Large intestine (tissue), 3 donors: ENCODE measurements around the gene NTF3. TPM values are rescaled to one million over a fixed set of nuclear protein-coding genes. Genes with fewer than 3 reads are reported as not detected.

Experiments used
- DNase-seq, 2 donors: peaks; one replicate each; pipeline versions ENCODE4 v3.0.0 to v3.0.0-alpha.2; 2013
- H3K27ac ChIP-seq: one replicate; pipeline ENCODE4 v1.5.1; 2013; ENCODE audit warnings: low read length
- H3K27me3 ChIP-seq: 2 replicates; pipeline ENCODE4 v1.6.1; 2013; ENCODE audit warnings: low read length; ENCODE audit not compliant: control insufficient read depth, insufficient read depth
- H3K36me3 ChIP-seq: 2 replicates; pipeline ENCODE4 v1.6.1; 2013; ENCODE audit warnings: low read length; ENCODE audit not compliant: control insufficient read depth, insufficient read depth
- H3K4me1 ChIP-seq: one replicate; pipeline ENCODE4 v1.6.1; 2013; ENCODE audit warnings: low read length; ENCODE audit not compliant: control insufficient read depth, insufficient read depth
- H3K4me3 ChIP-seq: one replicate; pipeline ENCODE4 v1.5.1; 2013; ENCODE audit warnings: low read length
- H3K9me3 ChIP-seq: one replicate; pipeline ENCODE4 v1.6.1; 2013; ENCODE audit warnings: mild to moderate bottlenecking, low read depth, low read length, moderate library complexity; ENCODE audit not compliant: control insufficient read depth
- WGBS: methylation state at CpG from one replicate; pipeline ENCODE4 v1.1.5; 2013; ENCODE audit warnings: low lambda C conversion rate; ENCODE audit not compliant: insufficient coverage; 5-methylcytosine and 5-hydroxymethylcytosine counted together
- polyA plus RNA-seq: library from polyadenylated mRNA; unstranded; fragments of 120-200 nt; gene quantifications from one replicate; pipeline ENCODE4 v1.2.1, GENCODE V29; 2013

Gene NTF3
- polyA plus RNA-seq, 1 donor: 2.1 TPM

DNA sequence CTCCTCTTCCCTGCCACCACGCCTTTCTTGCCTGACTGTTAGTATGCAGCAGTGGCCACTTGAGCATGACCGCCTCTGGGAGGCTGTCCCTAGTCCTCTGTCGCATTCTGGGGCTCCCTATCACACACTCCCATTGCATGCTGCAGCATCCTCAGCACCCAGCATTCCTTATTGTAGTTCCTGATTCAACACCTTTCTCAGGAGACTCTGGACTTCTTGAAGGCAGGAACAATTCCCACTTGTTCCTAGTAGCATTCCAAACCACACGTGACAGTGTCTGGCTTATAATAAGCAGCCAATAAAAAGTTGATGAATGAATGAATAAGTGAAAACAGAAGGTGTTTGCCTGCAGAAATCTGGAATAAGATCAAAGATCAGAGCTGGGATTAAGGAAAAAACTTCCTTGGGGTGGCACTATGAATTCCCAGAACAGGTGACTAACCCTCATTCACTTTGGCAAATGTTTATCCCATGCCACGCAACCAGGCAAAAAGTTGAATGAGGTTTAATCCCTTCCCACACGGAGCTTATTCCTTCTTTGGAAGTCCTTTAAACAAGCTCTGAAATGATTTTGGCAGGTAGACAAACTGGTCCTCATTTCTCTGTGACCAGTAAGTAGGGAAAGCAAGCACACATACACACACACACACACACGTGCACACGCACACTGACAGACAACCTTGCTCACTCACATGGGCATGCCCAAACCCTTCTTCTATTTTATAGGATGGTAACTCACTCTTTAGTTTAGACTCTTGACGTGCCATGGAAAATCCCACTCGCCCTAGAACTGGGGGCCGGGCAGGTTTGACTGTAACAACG, 26.5 kb downstream of the NTF3 start:
- no peak overlapping the region for H3K4me3 ChIP-seq
- no peak overlapping the region for H3K27ac ChIP-seq
- H3K9me3 ChIP-seq: no peaks in the 10 kb centered on the region
- no peaks in the 10 kb centered on the region for H3K36me3 ChIP-seq
- no peaks in the 10 kb centered on the region for H3K4me1 ChIP-seq
- DNase-seq: no peak
- peaks cover 2% of the 10 kb centered on the region for H3K27me3 ChIP-seq
- WGBS: no CpG with 5 or more reads among the region's 12 CpGs

DNA sequence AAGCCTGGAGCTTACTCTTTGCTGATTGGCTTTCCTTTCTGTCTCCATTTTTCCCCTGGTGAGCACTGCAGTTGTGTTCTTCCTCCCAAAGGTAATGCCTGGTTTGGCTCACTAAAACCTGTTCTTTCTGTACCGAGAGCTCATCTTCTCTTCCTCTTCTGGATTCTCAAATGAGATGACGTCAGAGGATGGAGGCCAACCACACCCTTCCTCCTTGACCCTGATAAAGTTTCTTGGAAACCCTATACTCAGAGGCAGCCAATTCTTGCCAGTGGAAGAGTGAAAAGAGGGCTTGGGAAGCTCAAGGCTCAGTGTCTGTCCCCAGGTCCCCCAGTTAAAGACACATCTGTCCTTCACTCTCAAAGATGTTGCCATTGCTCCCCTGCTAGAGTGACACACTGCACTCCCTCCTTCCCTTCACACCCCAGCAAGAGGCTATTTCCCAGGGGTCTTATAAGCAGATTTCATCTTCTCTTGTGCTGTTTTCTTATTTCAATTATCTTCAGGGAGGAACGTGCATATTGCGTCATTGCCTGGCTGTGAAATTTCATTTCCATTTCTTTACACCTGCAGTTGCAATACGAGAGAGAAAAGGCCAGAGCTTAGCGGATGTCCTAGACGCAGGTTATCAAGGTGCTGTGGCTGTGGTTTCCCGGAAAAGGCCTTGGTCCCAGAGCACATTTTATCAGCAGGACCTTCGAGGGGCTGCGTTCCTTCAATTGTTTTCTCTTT, 27.3 kb downstream of the NTF3 start:
- no peaks in the 10 kb centered on the region for H3K9me3 ChIP-seq
- H3K27ac ChIP-seq: no peak overlapping the region
- H3K4me1 ChIP-seq: no peaks in the 10 kb centered on the region
- no peak for DNase-seq
- 88% methylated on average over 5 of the region's 10 CpGs for WGBS
- H3K36me3 ChIP-seq: no peaks in the 10 kb centered on the region
- peaks cover 2% of the 10 kb centered on the region for H3K27me3 ChIP-seq
- H3K4me3 ChIP-seq: no peak overlapping the region

DNA sequence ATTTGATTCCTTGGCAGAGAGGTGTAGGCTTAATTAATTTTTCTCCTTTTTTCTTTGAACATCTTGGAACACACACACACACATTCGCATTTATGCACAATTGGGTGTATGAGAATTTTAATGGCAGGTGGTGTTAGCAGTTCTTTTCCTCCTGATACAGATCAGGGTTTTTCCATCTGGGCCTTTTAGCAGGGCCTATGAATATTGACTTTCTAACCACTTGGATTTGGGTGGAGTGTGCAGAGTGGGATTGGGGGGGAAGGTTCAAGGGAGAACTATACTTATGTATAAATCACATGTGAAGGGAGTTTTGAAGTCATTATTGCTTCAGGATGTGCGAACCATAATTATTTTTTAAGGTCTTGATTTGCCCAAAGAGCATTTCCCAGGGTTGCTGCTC, 28.9 kb downstream of the NTF3 start:
- H3K27ac ChIP-seq: no peak overlapping the region
- H3K27me3 ChIP-seq: peaks cover 2% of the 10 kb centered on the region
- DNase-seq: no peak
- WGBS: no CpG with 5 or more reads among the region's 2 CpGs
- no peaks in the 10 kb centered on the region for H3K36me3 ChIP-seq
- H3K4me3 ChIP-seq: no peak overlapping the region
- no peaks in the 10 kb centered on the region for H3K4me1 ChIP-seq
- no peaks in the 10 kb centered on the region for H3K9me3 ChIP-seq

DNA sequence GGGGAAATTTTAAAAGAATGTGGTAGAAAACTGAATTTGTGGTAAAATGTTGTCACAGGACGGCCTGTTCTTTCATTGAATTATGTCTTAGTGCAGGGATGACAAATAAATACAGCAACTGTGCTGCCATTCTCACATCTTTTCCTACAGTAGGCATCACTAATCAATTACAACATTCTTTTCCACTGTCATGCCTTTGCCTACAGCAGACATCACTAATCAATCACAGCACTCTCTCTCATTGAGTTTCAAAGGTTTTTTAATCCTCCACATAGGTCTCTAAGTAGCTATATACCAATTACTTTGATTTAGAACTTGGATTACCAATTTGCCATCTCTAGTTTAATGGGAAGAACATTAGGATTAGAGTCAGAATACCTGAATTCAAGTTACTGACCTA, 30.1 kb downstream of the NTF3 start:
- WGBS: 100% methylated on average over 1 of the region's 1 CpG
- DNase-seq: no peak
- H3K4me3 ChIP-seq: no peak overlapping the region
- H3K27me3 ChIP-seq: peaks cover 2% of the 10 kb centered on the region
- H3K4me1 ChIP-seq: no peaks in the 10 kb centered on the region
- no peaks in the 10 kb centered on the region for H3K36me3 ChIP-seq
- H3K27ac ChIP-seq: no peak overlapping the region
- no peaks in the 10 kb centered on the region for H3K9me3 ChIP-seq

DNA sequence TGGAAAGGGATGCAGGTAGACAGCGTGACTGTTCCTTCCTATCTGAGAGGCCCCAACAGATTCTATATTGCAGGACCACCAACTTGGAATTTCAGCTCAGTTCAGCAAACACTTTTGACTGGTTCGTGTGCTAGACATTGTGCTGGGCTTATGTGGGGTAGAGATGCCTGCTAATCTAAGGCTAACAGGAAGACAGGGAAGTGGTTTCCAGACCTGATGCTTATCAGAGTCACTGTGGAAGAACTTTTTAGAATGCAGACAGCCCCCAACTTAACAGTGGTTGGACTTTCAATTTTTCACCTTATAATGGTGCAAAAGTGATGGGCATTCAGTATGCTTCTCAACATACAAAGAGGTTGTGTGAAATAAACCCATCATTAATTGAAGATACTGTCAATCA, 32.2 kb downstream of the NTF3 start:
- WGBS: no CpG with 5 or more reads among the region's 2 CpGs
- DNase-seq: no peak
- Histone ChIP-seq H3K9me3 (no peaks in the 10 kb centered on the region), H3K36me3 (no peaks in the 10 kb centered on the region), H3K27me3 (no peaks in the 10 kb centered on the region), H3K4me3 (no peak overlapping the region), H3K27ac (no peak overlapping the region), H3K4me1 (no peaks in the 10 kb centered on the region)

DNA sequence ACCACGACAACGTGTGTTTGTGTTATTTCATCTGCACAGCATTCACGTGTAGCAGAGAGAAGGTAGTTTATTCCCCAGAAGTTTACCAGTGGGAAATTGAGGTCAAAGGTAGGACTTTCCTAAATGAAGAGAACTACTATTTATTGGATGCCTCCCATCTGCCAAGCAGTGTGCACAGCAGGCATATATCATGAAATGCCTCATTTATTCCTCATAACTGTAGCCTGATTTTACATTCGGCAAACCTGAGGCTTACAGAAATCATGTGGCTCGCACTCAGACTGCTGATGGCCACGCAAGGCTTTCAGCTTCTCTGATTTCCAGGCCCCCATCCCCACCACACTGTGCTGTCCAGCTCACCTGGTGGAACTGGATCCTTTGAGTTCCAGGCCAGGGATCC, 33.5 kb downstream of the NTF3 start:
- Histone ChIP-seq H3K9me3 (no peaks in the 10 kb centered on the region), H3K4me1 (no peaks in the 10 kb centered on the region), H3K36me3 (no peaks in the 10 kb centered on the region), H3K4me3 (no peak overlapping the region), H3K27ac (no peak overlapping the region), H3K27me3 (no peaks in the 10 kb centered on the region)
- no peak for DNase-seq
- WGBS: no CpG with 5 or more reads among the region's 6 CpGs

DNA sequence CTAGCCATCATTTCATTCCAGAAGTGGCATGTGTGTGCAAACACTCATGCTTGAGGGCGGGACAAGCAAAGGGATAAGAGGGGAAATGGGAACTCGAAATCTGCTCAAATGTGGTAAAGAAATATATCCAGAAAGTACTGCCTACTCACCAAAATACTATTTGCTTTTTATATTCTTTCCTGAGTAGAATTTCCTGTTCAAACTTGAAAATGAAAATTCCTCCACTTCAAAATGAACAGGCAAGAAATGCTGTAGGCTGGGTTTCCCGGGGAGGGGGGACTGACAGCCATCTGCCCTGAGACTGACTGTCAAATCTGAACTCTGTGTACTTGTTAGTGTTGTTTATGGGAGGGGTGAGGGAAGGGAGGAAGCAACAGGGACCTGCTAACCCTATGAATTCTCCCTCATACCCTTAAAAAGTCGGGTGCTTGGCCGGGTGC, 34.6 kb downstream of the NTF3 start:
- no peaks in the 10 kb centered on the region for H3K27me3 ChIP-seq
- no peaks in the 10 kb centered on the region for H3K36me3 ChIP-seq
- DNase-seq: no peak
- no peak overlapping the region for H3K27ac ChIP-seq
- no peaks in the 10 kb centered on the region for H3K4me1 ChIP-seq
- WGBS: 90% methylated on average over 2 of the region's 5 CpGs
- no peaks in the 10 kb centered on the region for H3K9me3 ChIP-seq
- H3K4me3 ChIP-seq: no peak overlapping the region

DNA sequence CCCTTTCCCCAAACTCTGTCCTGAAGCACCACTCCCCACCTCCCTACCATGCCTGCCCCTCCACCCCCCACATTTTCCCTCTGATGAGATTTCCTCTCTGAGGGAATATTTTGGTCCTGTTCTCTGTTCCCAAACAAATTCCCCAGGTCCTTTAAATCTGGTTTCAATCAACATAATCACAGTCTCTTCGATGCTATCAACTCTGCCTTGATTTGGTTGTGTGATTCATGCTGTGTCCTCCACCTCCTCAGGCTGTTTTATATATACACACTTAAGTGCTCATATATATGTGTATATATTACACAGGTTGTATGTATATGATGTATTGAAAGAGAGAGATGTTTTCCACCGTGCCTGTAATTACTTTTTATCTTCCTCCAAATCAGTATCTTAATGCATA, 36.0 kb downstream of the NTF3 start:
- Histone ChIP-seq H3K4me1 (no peaks in the 10 kb centered on the region), H3K9me3 (no peaks in the 10 kb centered on the region), H3K27ac (no peak overlapping the region), H3K4me3 (no peak overlapping the region), H3K36me3 (no peaks in the 10 kb centered on the region), H3K27me3 (peaks cover under 1% of the 10 kb centered on the region)
- WGBS: 60% methylated on average over 1 of the region's 2 CpGs
- no peak for DNase-seq

DNA sequence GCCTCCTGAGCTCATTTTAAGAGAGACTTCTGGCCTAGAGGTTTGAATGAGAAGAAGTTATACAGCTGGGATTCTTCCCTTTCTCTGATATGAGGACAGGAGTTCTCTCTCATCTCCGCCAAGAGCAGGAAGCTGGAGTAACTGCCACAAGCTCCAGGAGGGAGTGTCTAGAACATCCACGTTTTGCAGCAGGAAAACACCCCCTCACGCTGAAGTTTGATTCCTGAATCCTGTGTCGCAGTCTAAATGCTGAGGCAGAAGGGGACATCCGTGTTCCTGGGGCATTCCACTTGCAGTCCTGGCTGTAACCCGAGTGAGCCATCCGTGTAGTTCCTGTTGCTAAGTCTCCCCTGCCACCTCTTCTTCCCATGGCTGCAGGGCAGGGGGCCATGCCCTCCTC, 38.3 kb downstream of the NTF3 start:
- Histone ChIP-seq H3K27ac (no peak overlapping the region), H3K9me3 (no peaks in the 10 kb centered on the region), H3K4me3 (no peak overlapping the region), H3K27me3 (peaks cover 4% of the 10 kb centered on the region), H3K4me1 (no peaks in the 10 kb centered on the region), H3K36me3 (no peaks in the 10 kb centered on the region)
- WGBS: no CpG with 5 or more reads among the region's 7 CpGs
- no peak for DNase-seq

DNA sequence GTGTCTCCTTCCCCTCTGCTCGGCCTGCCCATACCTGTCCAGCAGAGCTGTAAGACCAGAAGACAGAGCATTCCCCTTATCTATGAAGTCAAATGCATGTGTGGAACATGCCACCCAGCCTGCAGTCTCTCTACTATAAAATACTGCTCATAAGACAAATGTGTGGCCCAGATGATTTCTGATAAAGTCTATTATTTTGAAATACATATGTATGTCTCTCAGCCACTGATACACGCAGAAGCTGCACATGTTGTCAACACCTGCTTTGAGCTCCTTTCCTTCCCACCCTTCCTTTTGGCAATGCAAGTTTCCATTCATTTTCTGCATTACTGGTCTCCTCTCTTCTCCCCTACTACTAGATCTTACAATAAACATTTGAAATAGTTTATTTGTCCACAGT, 38.8 kb downstream of the NTF3 start:
- H3K9me3 ChIP-seq: no peaks in the 10 kb centered on the region
- H3K27ac ChIP-seq: no peak overlapping the region
- no peaks in the 10 kb centered on the region for H3K4me1 ChIP-seq
- DNase-seq: no peak
- H3K36me3 ChIP-seq: no peaks in the 10 kb centered on the region
- no CpG with 5 or more reads among the region's 2 CpGs for WGBS
- H3K4me3 ChIP-seq: no peak overlapping the region
- peaks cover 4% of the 10 kb centered on the region for H3K27me3 ChIP-seq
